Activated naive CD4-positive, alpha-beta T cell treated with anti-CD3 and anti-CD28 coated beads, Interleukin-2, amount 50 U/mL, for 24 hours (primary cell): ENCODE measurements around the gene MED7.

Source experiments
- H3K27ac Mint-ChIP-seq: one replicate; pipeline ENCODE4 v1.8.0; 2021; ENCODE audit warnings: mild to moderate bottlenecking, mixed read lengths
- H3K27me3 Mint-ChIP-seq: one replicate; pipeline ENCODE4 v1.8.0; 2021; ENCODE audit warnings: mixed read lengths
- H3K36me3 Mint-ChIP-seq: one replicate; pipeline ENCODE4 v1.8.0; 2021; ENCODE audit warnings: mixed read lengths
- H3K4me1 Mint-ChIP-seq: one replicate; pipeline ENCODE4 v1.8.0; 2021; ENCODE audit warnings: mixed read lengths
- H3K4me3 Mint-ChIP-seq: one replicate; pipeline ENCODE4 v1.8.0; 2021; ENCODE audit warnings: mild to moderate bottlenecking, mixed read lengths
- H3K9me3 Mint-ChIP-seq: one replicate; pipeline ENCODE4 v1.8.0; 2021; ENCODE audit warnings: mixed read lengths

MED7 gene

GRCh38 chr5:157168286-157168685, 25.6 kb upstream of the MED7 start:
- peaks cover 10% of the 10 kb centered on the region for H3K9me3 Mint-ChIP-seq
- H3K4me3 Mint-ChIP-seq: no peak overlapping the region
- no peaks in the 10 kb centered on the region for H3K36me3 Mint-ChIP-seq
- peaks cover 79% of the 10 kb centered on the region for H3K4me1 Mint-ChIP-seq
- H3K27me3 Mint-ChIP-seq: no peaks in the 10 kb centered on the region
- H3K27ac Mint-ChIP-seq: peak overlapping the region; percentile 82

GRCh38 chr5:157167214-157167621, 24.6 kb upstream of the MED7 start:
- Mint-ChIP-seq H3K27me3 (no peaks in the 10 kb centered on the region), H3K36me3 (peaks cover 2% of the 10 kb centered on the region), H3K4me3 (peak overlapping the region; percentile 60), H3K9me3 (peaks cover 10% of the 10 kb centered on the region), H3K27ac (peak overlapping the region; percentile 92), H3K4me1 (peaks cover 76% of the 10 kb centered on the region)

- Mint-ChIP-seq H3K4me1 (peaks cover 70% of the 10 kb centered on the region), H3K27ac (peak within 1 kb of the TSS; percentile 92), H3K27me3 (no peaks in the 10 kb centered on the region), H3K9me3 (peaks cover 10% of the 10 kb centered on the region), H3K4me3 (peak within 1 kb of the TSS; percentile 23), H3K36me3 (peaks cover 2% of the 10 kb centered on the region)
These were observed 23.8 kb upstream of the MED7 start, which contains the start of gene GARIN3 for GRCh38 chr5:157166214-157167213. TSS of gene GARIN3 (minus strand) at chr5:157166264. CDS start at chr5:157166168, 96 bp downstream.

GRCh38 chr5:157165668-157166067, 23.0 kb upstream of the MED7 start:
- H3K27ac Mint-ChIP-seq: peak overlapping the region; percentile 74
- peaks cover 69% of the 10 kb centered on the region for H3K4me1 Mint-ChIP-seq
- peak overlapping the region; percentile 19 for H3K4me3 Mint-ChIP-seq
- peaks cover 5% of the 10 kb centered on the region for H3K9me3 Mint-ChIP-seq
- no peaks in the 10 kb centered on the region for H3K27me3 Mint-ChIP-seq
- H3K36me3 Mint-ChIP-seq: peaks cover 2% of the 10 kb centered on the region

- Mint-ChIP-seq H3K9me3 (peaks cover 1% of the 10 kb centered on the region), H3K4me1 (peaks cover 67% of the 10 kb centered on the region)
These were observed 22.6 kb upstream of the MED7 start for GRCh38 chr5:157165261-157165660.

GRCh38 chr5:157164521-157164920, 21.9 kb upstream of the MED7 start:
- Mint-ChIP-seq H3K9me3 (no peaks in the 10 kb centered on the region), H3K27me3 (no peaks in the 10 kb centered on the region), H3K36me3 (peaks cover 2% of the 10 kb centered on the region), H3K27ac (no peak overlapping the region), H3K4me3 (no peak overlapping the region), H3K4me1 (peaks cover 67% of the 10 kb centered on the region)

More at GRCh38 chr5:157165261-157165660, 22.6 kb upstream of the MED7 start:
- H3K36me3 Mint-ChIP-seq: peaks cover 2% of the 10 kb centered on the region
- H3K27ac Mint-ChIP-seq: peak overlapping the region; percentile 30
- no peaks in the 10 kb centered on the region for H3K27me3 Mint-ChIP-seq
- H3K4me3 Mint-ChIP-seq: no peak overlapping the region

- Mint-ChIP-seq H3K36me3 (peaks cover 2% of the 10 kb centered on the region), H3K9me3 (no peaks in the 10 kb centered on the region), H3K4me3 (no peak overlapping the region), H3K4me1 (peaks cover 64% of the 10 kb centered on the region), H3K27ac (peak overlapping the region; percentile 73), H3K27me3 (no peaks in the 10 kb centered on the region)
These were observed 20.4 kb upstream of the MED7 start for GRCh38 chr5:157162919-157163510.

- no peaks in the 10 kb centered on the region for H3K27me3 Mint-ChIP-seq
- H3K4me1 Mint-ChIP-seq: peaks cover 64% of the 10 kb centered on the region
- no peak overlapping the region for H3K4me3 Mint-ChIP-seq
- peak overlapping the region; percentile 73 for H3K27ac Mint-ChIP-seq
- H3K36me3 Mint-ChIP-seq: peaks cover 2% of the 10 kb centered on the region
- H3K9me3 Mint-ChIP-seq: no peaks in the 10 kb centered on the region
These were observed 19.3 kb upstream of the MED7 start for GRCh38 chr5:157161996-157162395.

GRCh38 chr5:157160001-157160400, 17.3 kb upstream of the MED7 start:
- H3K36me3 Mint-ChIP-seq: peaks cover 2% of the 10 kb centered on the region
- H3K4me3 Mint-ChIP-seq: peak overlapping the region; percentile 45
- H3K9me3 Mint-ChIP-seq: no peaks in the 10 kb centered on the region
- peak overlapping the region; percentile 89 for H3K27ac Mint-ChIP-seq
- H3K27me3 Mint-ChIP-seq: no peaks in the 10 kb centered on the region
- H3K4me1 Mint-ChIP-seq: peaks cover 63% of the 10 kb centered on the region

GRCh38 chr5:157159209-157159751, 16.6 kb upstream of the MED7 start:
- Mint-ChIP-seq H3K27ac (peak overlapping the region; percentile 89), H3K4me1 (peaks cover 70% of the 10 kb centered on the region), H3K36me3 (peaks cover 2% of the 10 kb centered on the region), H3K4me3 (peak overlapping the region; percentile 45), H3K9me3 (no peaks in the 10 kb centered on the region), H3K27me3 (no peaks in the 10 kb centered on the region)

- Mint-ChIP-seq H3K27me3 (no peaks in the 10 kb centered on the region), H3K4me1 (peaks cover 83% of the 10 kb centered on the region), H3K9me3 (no peaks in the 10 kb centered on the region), H3K27ac (peak overlapping the region; percentile 69), H3K4me3 (no peak overlapping the region), H3K36me3 (no peaks in the 10 kb centered on the region)
These were observed 14.7 kb upstream of the MED7 start for GRCh38 chr5:157157293-157157891.

- no peaks in the 10 kb centered on the region for H3K36me3 Mint-ChIP-seq
- H3K27ac Mint-ChIP-seq: peak overlapping the region; percentile 96
- H3K9me3 Mint-ChIP-seq: no peaks in the 10 kb centered on the region
- H3K4me1 Mint-ChIP-seq: peaks cover 86% of the 10 kb centered on the region
- H3K4me3 Mint-ChIP-seq: peak overlapping the region; percentile 84
- H3K27me3 Mint-ChIP-seq: no peaks in the 10 kb centered on the region
These were observed 12.6 kb upstream of the MED7 start for GRCh38 chr5:157155297-157155696.

- no peak overlapping the region for H3K4me3 Mint-ChIP-seq
- peaks cover 69% of the 10 kb centered on the region for H3K4me1 Mint-ChIP-seq
- H3K27me3 Mint-ChIP-seq: no peaks in the 10 kb centered on the region
- no peaks in the 10 kb centered on the region for H3K9me3 Mint-ChIP-seq
- peak overlapping the region; percentile 89 for H3K27ac Mint-ChIP-seq
- no peaks in the 10 kb centered on the region for H3K36me3 Mint-ChIP-seq
These were observed 8.3 kb upstream of the MED7 start for GRCh38 chr5:157150995-157151394.

GRCh38 chr5:157148734-157149615, 6.3 kb upstream of the MED7 start:
- Mint-ChIP-seq H3K4me1 (peaks cover 52% of the 10 kb centered on the region), H3K9me3 (no peaks in the 10 kb centered on the region), H3K4me3 (peak overlapping the region; percentile 49), H3K27me3 (no peaks in the 10 kb centered on the region), H3K27ac (peak overlapping the region; percentile 89), H3K36me3 (no peaks in the 10 kb centered on the region)
